ENCODE results near the gene ANXA5. TPM values are rescaled to one million over a fixed set of nuclear protein-coding genes. Genes with fewer than 3 reads are reported as not detected.

The ANXA5 gene
- total and polyA plus RNA-seq, 9 of the 15 experiments (the other 6 are each of a cell fraction or from before 2014, with no cell fraction given), result 49.9 to 131 (median 84.5) TPM

GRCh38 chr4:121693450-121693849 is 3.3 kb downstream of the ANXA5 start:
- ATAC-seq (no peak), DNase-seq (ENCODE audit: extremely low read depth in 1 of 4, low spot score in 3 of 4) (no peak), FAIRE-seq (no peak)
- H3K9ac ChIP-seq (ENCODE audit: insufficient read depth in 1 of 2, low read depth in 2 of 2, low read length in 2 of 2), result no peak overlapping the region
- peaks cover 12% of the 10 kb centered on the region; the same call in 2 of the 3 replicates for H3K79me2 ChIP-seq (ENCODE audit: control insufficient read depth, insufficient read depth, low read length)
- H4K20me1 ChIP-seq (replicated peaks; ENCODE audit: control insufficient read depth, insufficient read depth, low read length), result peaks cover 1% of the 10 kb centered on the region; the same call in 1 of the 2 replicates
- in situ Hi-C loops (cut with MboI) (no loop called here), intact Hi-C loops (cut with micrococcal nuclease) (no loop called here)
- peaks cover 2 to 20% of the 10 kb centered on the region in 2 experiments; a peak in 4 of 5 replicates for H3K4me1 ChIP-seq (replicated peaks in 1 of 2; ENCODE audit: control insufficient read depth in 2 of 2, insufficient read depth in 2 of 2, low read length in 2 of 2)
- 64% methylated on average over 2 of the region's 2 CpGs for WGBS (ENCODE audit: insufficient coverage, low coverage, missing lambda C conversion rate)
- no peaks in the 10 kb centered on the region for H3K9me1 ChIP-seq (ENCODE audit: control insufficient read depth, insufficient read depth, low read length)
- no TSS peak for BruUV-seq (replicated peaks)
- no peak overlapping the region for H2AFZ ChIP-seq (ENCODE audit: low read depth, low read length)
- CTCF ChIA-PET (ENCODE audit: low intra/inter-chr PET ratio), result no interaction called here
- H3K36me3 ChIP-seq (ENCODE audit: control insufficient read depth, insufficient read depth, low read length), result peaks cover 15% of the 10 kb centered on the region; the same call in 1 of the 3 replicates
- no peak for TF ChIP-seq RBM39 (optimal IDR thresholded peaks at IDR 0.05; ENCODE audit: low read depth, low read length)
- no peak for TF ChIP-seq HMBOX1 (IDR thresholded peaks at IDR 0.05)
- no peak for TF ChIP-seq ZNF57 (CRISPR knock-in tag; IDR thresholded peaks at IDR 0.05)
- TF ChIP-seq ZNF384 (IDR thresholded peaks at IDR 0.05; ENCODE audit: low read depth, low read length), result no peak
- TF ChIP-seq U2AF1 (optimal IDR thresholded peaks at IDR 0.05; ENCODE audit: low read depth, low read length), result no peak
- no peak for TF ChIP-seq ZBTB26 (CRISPR knock-in tag; IDR thresholded peaks at IDR 0.05)
- TF ChIP-seq ZNF280B (CRISPR knock-in tag; IDR thresholded peaks at IDR 0.05), result no peak
- TF ChIP-seq ZEB2 (IDR thresholded peaks at IDR 0.05), result no peak
- no peak for TF ChIP-seq CHAMP1 (IDR thresholded peaks at IDR 0.05)
- no peak for TF ChIP-seq MITF (IDR thresholded peaks at IDR 0.05)
- H3K27ac ChIP-seq (ENCODE audit: extremely low read depth, low read depth, low read length), result no peak overlapping the region
- POLR2A ChIA-PET, result interaction anchor here (0.8 kb wide), 1 partner anchor 8 kb away, joined by 6 read pairs; no protein-coding TSS in a partner anchor
- no peak overlapping the region for H3K4me2 ChIP-seq (ENCODE audit: insufficient read depth, low read length)
- H3K9me3 ChIP-seq (replicated peaks; ENCODE audit: control insufficient read depth, insufficient read depth, low read depth, low read length), result no peaks in the 10 kb centered on the region
- H3K27me3 ChIP-seq (ENCODE audit: control insufficient read depth in 2 of 2, insufficient read depth in 2 of 2, low read length in 2 of 2), result no peaks in the 10 kb centered on the region
- H3K4me3 ChIP-seq, result no peak overlapping the region
